HFF-Myc (cell line): Measurements from ENCODE around the gene PXYLP1.

Experiments used
- DNase-seq: peaks from one replicate; pipeline ENCODE4 v3.0.0-alpha.2; 2011; ENCODE audit warnings: low read depth; ENCODE audit errors: extremely low read depth
- H3K4me3 ChIP-seq: replicated peaks from 2 replicates; pipeline ENCODE4 v1.5.1; 2011; ENCODE audit warnings: low read depth, mild to moderate bottlenecking, control low read depth, low read length
- CTCF ChIP-seq: IDR thresholded peaks from 2 replicates; pipeline ENCODE4 v1.5.1; 2012; ENCODE audit warnings: mild to moderate bottlenecking, low read depth, low read length, control low read depth; ENCODE audit errors: missing control alignments

The PXYLP1 gene

GRCh38 chr3:141248064-141248463 is 16.4 kb downstream of the PXYLP1 start:
- DNase-seq: no peak
- no peak overlapping the region for H3K4me3 ChIP-seq
- no peak for TF ChIP-seq CTCF

- no peak for DNase-seq
- no peak overlapping the region for H3K4me3 ChIP-seq
- no peak for TF ChIP-seq CTCF
Observed at GRCh38 chr3:141249041-141249440, 17.4 kb downstream of the PXYLP1 start.

GRCh38 chr3:141250342-141250741 is 18.7 kb downstream of the PXYLP1 start:
- TF ChIP-seq CTCF: no peak
- DNase-seq: no peak
- no peak overlapping the region for H3K4me3 ChIP-seq

GRCh38 chr3:141250828-141251227 is 19.2 kb downstream of the PXYLP1 start:
- TF ChIP-seq CTCF: no peak
- no peak overlapping the region for H3K4me3 ChIP-seq
- DNase-seq: no peak

GRCh38 chr3:141253326-141253725 is 21.7 kb downstream of the PXYLP1 start:
- no peak for TF ChIP-seq CTCF
- H3K4me3 ChIP-seq: no peak overlapping the region
- no peak for DNase-seq

GRCh38 chr3:141253811-141254210 is 22.2 kb downstream of the PXYLP1 start:
- no peak for TF ChIP-seq CTCF
- no peak for DNase-seq

GRCh38 chr3:141255137-141255845 is 23.7 kb downstream of the PXYLP1 start:
- no peak for TF ChIP-seq CTCF
- DNase-seq: no peak

More at GRCh38 chr3:141253811-141254210, 22.2 kb downstream of the PXYLP1 start:
- H3K4me3 ChIP-seq: no peak overlapping the region

More at GRCh38 chr3:141255137-141255845, 23.7 kb downstream of the PXYLP1 start:
- H3K4me3 ChIP-seq: no peak overlapping the region
